Testis (tissue), 2 donors: ENCODE results near the gene BCL2L1.

Experiments used
- CTCF ChIP-seq, 3 experiments: fragments of 450-650 bp in 2 of 3; fragments of 200-600 bp in 1 of 3; sonication (generic) in 1 of 3; IDR thresholded peaks; one replicate each; pipeline ENCODE4 v1.5.1; 2016 to 2019; ENCODE audit warnings: antibody characterized with exemption in 3 of 3, mild to moderate bottlenecking in 2 of 3, moderate library complexity in 1 of 3
- POLR2A ChIP-seq: fragments of 450-650 bp; IDR thresholded peaks from one replicate; pipeline ENCODE4 v1.6.1; 2017; ENCODE audit warnings: antibody characterized with exemption, mild to moderate bottlenecking, moderate library complexity

GRCh38 chr20:31712112-31712553, 10.5 kb downstream of the BCL2L1 start:
- TF ChIP-seq CTCF (IDR thresholded peaks at IDR 0.05) (no peak), POLR2A (no peak)
